HG03103 (cell line): Measurements from ENCODE around the gene AURKA.
"Not testable (repeated sequence)": the region's sequence is repeated elsewhere in the genome, so short reads cannot be mapped to it uniquely, and the experiment has no call there.

ENCODE experiments used
- ATAC-seq: cut with Tn5 transposase; IDR thresholded peaks from one replicate; pipeline ENCODE4 v1.9.1; 2021; ENCODE audit warnings: low read depth; ENCODE audit not compliant: unreplicated experiment

Gene AURKA

GRCh38 chr20:56360908-56361205 lies 31.2 kb downstream of the AURKA start:
- ATAC-seq, result no peak

GRCh38 chr20:56360133-56360907 lies 31.7 kb downstream of the AURKA start:
- no peak for ATAC-seq

GRCh38 chr20:56359212-56360132 lies 32.5 kb downstream of the AURKA start:
- ATAC-seq, result no peak

- ATAC-seq, result peak; percentile 97
Observed at GRCh38 chr20:56358600-56359211, 33.3 kb downstream of the AURKA start, which contains the start of gene FAM210B. FAM210B (plus strand) TSS chr20:56358974; CDS start chr20:56359006, 32 bp downstream.

GRCh38 chr20:56358070-56358469 lies 33.9 kb downstream of the AURKA start:
- ATAC-seq, result no peak

- ATAC-seq, result no peak
Observed at GRCh38 chr20:56353356-56353755, 38.7 kb downstream of the AURKA start.

- no peak for ATAC-seq
Observed at GRCh38 chr20:56352345-56353055, 39.5 kb downstream of the AURKA start.

- no peak for ATAC-seq
Observed at GRCh38 chr20:56350842-56351241, 41.2 kb downstream of the AURKA start.

GRCh38 chr20:56348746-56349145 lies 43.3 kb downstream of the AURKA start:
- ATAC-seq, result no peak

- ATAC-seq, result no peak
Observed at GRCh38 chr20:56348305-56348693, 43.7 kb downstream of the AURKA start.

GRCh38 chr20:56347628-56348304 lies 44.2 kb downstream of the AURKA start:
- ATAC-seq, result no peak

- no peak for ATAC-seq
Observed at GRCh38 chr20:56345911-56346310, 46.1 kb downstream of the AURKA start.

- ATAC-seq, result peak; percentile 90
Observed at GRCh38 chr20:56343861-56344381, 48.1 kb downstream of the AURKA start.

GRCh38 chr20:56342783-56343182 lies 49.2 kb downstream of the AURKA start:
- ATAC-seq, result no peak

GRCh38 chr20:56336709-56337108 lies 55.3 kb downstream of the AURKA start:
- ATAC-seq, result not testable (repeated sequence)

- ATAC-seq, result no peak
Observed at GRCh38 chr20:56328861-56329260, 63.2 kb downstream of the AURKA start.

- no peak for ATAC-seq
Observed at GRCh38 chr20:56324806-56325205, 67.2 kb downstream of the AURKA start.

GRCh38 chr20:56323656-56324055 lies 68.4 kb downstream of the AURKA start:
- ATAC-seq, result no peak

- no peak for ATAC-seq
Observed at GRCh38 chr20:56323206-56323605, 68.8 kb downstream of the AURKA start.

GRCh38 chr20:56322681-56323080 lies 69.3 kb downstream of the AURKA start:
- no peak for ATAC-seq
